Measurements from ENCODE around the gene RBM15. TPM values are rescaled to one million over a fixed set of nuclear protein-coding genes. Genes with fewer than 3 reads are reported as not detected.

Gene RBM15
- total and polyA plus RNA-seq, 2 of the 13 experiments (the other 11 are each of a cell fraction or from before 2014, with no cell fraction given): 13.5 to 36.4 TPM

DNA sequence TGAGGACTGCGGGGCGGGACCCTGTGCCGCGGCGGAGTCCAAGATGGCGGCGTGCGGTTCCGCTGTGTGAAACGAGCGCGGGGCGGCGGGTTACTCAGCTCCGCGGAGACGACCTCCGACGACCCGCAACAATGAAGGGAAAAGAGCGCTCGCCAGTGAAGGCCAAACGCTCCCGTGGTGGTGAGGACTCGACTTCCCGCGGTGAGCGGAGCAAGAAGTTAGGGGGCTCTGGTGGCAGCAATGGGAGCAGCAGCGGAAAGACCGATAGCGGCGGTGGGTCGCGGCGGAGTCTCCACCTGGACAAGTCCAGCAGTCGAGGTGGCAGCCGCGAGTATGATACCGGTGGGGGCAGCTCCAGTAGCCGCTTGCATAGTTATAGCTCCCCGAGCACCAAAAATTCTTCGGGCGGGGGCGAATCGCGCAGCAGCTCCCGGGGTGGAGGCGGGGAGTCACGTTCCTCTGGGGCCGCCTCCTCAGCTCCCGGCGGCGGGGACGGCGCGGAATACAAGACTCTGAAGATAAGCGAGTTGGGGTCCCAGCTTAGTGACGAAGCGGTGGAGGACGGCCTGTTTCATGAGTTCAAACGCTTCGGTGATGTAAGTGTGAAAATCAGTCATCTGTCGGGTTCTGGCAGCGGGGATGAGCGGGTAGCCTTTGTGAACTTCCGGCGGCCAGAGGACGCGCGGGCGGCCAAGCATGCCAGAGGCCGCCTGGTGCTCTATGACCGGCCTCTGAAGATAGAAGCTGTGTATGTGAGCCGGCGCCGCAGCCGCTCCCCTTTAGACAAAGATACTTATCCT, 430 bp downstream of the RBM15 start (continued):
- TF ChIP-seq, protein P1, sequence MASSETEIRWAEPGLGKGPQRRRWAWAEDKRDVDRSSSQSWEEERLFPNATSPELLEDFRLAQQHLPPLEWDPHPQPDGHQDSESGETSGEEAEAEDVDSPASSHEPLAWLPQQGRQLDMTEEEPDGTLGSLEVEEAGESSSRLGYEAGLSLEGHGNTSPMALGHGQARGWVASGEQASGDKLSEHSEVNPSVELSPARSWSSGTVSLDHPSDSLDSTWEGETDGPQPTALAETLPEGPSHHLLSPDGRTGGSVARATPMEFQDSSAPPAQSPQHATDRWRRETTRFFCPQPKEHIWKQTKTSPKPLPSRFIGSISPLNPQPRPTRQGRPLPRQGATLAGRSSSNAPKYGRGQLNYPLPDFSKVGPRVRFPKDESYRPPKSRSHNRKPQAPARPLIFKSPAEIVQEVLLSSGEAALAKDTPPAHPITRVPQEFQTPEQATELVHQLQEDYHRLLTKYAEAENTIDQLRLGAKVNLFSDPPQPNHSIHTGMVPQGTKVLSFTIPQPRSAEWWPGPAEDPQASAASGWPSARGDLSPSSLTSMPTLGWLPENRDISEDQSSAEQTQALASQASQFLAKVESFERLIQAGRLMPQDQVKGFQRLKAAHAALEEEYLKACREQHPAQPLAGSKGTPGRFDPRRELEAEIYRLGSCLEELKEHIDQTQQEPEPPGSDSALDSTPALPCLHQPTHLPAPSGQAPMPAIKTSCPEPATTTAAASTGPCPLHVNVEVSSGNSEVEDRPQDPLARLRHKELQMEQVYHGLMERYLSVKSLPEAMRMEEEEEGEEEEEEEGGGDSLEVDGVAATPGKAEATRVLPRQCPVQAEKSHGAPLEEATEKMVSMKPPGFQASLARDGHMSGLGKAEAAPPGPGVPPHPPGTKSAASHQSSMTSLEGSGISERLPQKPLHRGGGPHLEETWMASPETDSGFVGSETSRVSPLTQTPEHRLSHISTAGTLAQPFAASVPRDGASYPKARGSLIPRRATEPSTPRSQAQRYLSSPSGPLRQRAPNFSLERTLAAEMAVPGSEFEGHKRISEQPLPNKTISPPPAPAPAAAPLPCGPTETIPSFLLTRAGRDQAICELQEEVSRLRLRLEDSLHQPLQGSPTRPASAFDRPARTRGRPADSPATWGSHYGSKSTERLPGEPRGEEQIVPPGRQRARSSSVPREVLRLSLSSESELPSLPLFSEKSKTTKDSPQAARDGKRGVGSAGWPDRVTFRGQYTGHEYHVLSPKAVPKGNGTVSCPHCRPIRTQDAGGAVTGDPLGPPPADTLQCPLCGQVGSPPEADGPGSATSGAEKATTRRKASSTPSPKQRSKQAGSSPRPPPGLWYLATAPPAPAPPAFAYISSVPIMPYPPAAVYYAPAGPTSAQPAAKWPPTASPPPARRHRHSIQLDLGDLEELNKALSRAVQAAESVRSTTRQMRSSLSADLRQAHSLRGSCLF (CRISPR knock-in tag; IDR thresholded peaks at IDR 0.05; ENCODE audit: borderline replicate concordance): no peak
- TF ChIP-seq, protein P2, sequence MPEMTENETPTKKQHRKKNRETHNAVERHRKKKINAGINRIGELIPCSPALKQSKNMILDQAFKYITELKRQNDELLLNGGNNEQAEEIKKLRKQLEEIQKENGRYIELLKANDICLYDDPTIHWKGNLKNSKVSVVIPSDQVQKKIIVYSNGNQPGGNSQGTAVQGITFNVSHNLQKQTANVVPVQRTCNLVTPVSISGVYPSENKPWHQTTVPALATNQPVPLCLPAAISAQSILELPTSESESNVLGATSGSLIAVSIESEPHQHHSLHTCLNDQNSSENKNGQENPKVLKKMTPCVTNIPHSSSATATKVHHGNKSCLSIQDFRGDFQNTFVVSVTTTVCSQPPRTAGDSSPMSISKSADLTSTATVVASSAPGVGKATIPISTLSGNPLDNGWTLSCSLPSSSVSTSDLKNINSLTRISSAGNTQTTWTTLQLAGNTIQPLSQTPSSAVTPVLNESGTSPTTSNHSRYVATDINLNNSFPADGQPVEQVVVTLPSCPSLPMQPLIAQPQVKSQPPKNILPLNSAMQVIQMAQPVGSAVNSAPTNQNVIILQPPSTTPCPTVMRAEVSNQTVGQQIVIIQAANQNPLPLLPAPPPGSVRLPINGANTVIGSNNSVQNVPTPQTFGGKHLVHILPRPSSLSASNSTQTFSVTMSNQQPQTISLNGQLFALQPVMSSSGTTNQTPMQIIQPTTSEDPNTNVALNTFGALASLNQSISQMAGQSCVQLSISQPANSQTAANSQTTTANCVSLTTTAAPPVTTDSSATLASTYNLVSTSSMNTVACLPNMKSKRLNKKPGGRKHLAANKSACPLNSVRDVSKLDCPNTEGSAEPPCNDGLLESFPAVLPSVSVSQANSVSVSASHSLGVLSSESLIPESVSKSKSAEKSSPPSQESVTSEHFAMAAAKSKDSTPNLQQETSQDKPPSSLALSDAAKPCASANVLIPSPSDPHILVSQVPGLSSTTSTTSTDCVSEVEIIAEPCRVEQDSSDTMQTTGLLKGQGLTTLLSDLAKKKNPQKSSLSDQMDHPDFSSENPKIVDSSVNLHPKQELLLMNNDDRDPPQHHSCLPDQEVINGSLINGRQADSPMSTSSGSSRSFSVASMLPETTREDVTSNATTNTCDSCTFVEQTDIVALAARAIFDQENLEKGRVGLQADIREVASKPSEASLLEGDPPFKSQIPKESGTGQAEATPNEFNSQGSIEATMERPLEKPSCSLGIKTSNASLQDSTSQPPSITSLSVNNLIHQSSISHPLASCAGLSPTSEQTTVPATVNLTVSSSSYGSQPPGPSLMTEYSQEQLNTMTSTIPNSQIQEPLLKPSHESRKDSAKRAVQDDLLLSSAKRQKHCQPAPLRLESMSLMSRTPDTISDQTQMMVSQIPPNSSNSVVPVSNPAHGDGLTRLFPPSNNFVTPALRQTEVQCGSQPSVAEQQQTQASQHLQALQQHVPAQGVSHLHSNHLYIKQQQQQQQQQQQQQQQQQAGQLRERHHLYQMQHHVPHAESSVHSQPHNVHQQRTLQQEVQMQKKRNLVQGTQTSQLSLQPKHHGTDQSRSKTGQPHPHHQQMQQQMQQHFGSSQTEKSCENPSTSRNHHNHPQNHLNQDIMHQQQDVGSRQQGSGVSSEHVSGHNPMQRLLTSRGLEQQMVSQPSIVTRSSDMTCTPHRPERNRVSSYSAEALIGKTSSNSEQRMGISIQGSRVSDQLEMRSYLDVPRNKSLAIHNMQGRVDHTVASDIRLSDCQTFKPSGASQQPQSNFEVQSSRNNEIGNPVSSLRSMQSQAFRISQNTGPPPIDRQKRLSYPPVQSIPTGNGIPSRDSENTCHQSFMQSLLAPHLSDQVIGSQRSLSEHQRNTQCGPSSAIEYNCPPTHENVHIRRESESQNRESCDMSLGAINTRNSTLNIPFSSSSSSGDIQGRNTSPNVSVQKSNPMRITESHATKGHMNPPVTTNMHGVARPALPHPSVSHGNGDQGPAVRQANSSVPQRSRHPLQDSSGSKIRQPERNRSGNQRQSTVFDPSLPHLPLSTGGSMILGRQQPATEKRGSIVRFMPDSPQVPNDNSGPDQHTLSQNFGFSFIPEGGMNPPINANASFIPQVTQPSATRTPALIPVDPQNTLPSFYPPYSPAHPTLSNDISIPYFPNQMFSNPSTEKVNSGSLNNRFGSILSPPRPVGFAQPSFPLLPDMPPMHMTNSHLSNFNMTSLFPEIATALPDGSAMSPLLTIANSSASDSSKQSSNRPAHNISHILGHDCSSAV (CRISPR knock-in tag; IDR thresholded peaks at IDR 0.05; ENCODE audit: borderline replicate concordance): no peak
- no peak for TF ChIP-seq EHMT2 (IDR thresholded peaks at IDR 0.05; ENCODE audit: borderline replicate concordance, low read depth, low read length)
- TF ChIP-seq, protein P3, sequence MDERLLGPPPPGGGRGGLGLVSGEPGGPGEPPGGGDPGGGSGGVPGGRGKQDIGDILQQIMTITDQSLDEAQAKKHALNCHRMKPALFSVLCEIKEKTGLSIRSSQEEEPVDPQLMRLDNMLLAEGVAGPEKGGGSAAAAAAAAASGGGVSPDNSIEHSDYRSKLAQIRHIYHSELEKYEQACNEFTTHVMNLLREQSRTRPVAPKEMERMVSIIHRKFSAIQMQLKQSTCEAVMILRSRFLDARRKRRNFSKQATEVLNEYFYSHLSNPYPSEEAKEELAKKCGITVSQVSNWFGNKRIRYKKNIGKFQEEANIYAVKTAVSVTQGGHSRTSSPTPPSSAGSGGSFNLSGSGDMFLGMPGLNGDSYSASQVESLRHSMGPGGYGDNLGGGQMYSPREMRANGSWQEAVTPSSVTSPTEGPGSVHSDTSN (CRISPR knock-in tag; IDR thresholded peaks at IDR 0.05): no peak
- no peak for TF ChIP-seq GATAD2A (CRISPR knock-in tag; IDR thresholded peaks at IDR 0.05)
- TF ChIP-seq TAF1 (CRISPR knock-in tag; IDR thresholded peaks at IDR 0.05): peak; percentile 99
- peak; percentile 14; the same call in 1 of the 2 replicates for TF ChIP-seq TBX3 (IDR thresholded peaks at IDR 0.05; ENCODE audit: borderline replicate concordance)
- TF ChIP-seq TGIF2 (CRISPR knock-in tag; IDR thresholded peaks at IDR 0.05): no peak
- TF ChIP-seq, protein P4, sequence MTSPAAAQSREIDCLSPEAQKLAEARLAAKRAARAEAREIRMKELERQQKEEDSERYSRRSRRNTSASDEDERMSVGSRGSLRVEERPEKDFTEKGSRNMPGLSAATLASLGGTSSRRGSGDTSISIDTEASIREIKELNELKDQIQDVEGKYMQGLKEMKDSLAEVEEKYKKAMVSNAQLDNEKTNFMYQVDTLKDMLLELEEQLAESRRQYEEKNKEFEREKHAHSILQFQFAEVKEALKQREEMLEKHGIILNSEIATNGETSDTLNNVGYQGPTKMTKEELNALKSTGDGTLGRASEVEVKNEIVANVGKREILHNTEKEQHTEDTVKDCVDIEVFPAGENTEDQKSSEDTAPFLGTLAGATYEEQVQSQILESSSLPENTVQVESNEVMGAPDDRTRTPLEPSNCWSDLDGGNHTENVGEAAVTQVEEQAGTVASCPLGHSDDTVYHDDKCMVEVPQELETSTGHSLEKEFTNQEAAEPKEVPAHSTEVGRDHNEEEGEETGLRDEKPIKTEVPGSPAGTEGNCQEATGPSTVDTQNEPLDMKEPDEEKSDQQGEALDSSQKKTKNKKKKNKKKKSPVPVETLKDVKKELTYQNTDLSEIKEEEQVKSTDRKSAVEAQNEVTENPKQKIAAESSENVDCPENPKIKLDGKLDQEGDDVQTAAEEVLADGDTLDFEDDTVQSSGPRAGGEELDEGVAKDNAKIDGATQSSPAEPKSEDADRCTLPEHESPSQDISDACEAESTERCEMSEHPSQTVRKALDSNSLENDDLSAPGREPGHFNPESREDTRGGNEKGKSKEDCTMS (CRISPR knock-in tag; conservative IDR thresholded peaks at IDR 0.05): no peak
- peak; percentile 87 for TF ChIP-seq GABPB1 (CRISPR knock-in tag; IDR thresholded peaks at IDR 0.05)
- no peak for TF ChIP-seq ZBTB42 (CRISPR knock-in tag; IDR thresholded peaks at IDR 0.05)

All from HepG2 (cell line).